ENCODE measurements around the gene PDLIM4. TPM values are rescaled to one million over a fixed set of nuclear protein-coding genes. Genes with fewer than 3 reads are reported as not detected.

Gene PDLIM4
- polyA plus RNA-seq, 2 of the 4 experiments (the other 2 are of a cell fraction) = 0.09 TPM; not detected in 1

DNA sequence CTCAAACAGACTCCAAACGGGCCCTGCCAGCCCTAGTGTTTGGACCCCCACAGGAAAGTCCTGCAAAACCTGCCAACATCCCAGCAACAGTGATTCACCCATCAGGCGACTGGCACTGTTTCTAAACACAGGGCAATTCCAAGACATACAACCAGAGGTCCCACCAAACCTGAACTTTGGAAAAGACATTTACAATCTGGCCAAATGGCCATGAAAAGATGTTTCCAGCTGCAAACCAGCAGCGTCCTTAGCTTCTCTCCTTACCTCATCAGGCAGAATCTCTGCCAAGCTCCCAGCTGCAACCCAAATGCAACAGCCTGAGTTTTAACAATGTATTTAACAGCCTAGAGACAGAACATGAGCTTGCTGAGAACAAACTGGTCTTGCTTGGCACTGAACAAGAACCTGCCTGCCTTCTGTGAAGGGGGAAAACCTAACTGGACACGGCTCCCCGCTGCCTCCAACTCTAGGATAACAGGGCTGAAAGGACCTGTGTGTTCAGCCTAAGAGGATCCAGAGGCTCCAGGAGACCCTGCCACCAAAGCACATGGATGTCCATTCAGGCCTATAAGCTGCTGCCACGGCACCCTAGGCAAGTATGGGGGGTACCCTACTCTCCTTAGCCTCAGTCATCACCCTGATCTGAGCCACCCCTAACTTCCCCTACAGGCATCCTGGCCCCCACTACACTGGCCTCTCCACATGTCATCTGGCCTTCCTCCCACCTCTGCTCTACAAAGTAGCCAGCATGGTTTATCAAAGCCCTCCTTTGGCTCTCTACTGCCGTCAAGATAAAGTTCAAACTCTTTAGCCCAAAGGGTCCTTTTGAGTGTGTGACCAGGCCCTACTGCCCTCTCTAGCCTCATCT is 35.5 kb upstream of the PDLIM4 start (continued):
- no peak for TF ChIP-seq EHMT2 (IDR thresholded peaks at IDR 0.05; ENCODE audit: low read depth)

DNA sequence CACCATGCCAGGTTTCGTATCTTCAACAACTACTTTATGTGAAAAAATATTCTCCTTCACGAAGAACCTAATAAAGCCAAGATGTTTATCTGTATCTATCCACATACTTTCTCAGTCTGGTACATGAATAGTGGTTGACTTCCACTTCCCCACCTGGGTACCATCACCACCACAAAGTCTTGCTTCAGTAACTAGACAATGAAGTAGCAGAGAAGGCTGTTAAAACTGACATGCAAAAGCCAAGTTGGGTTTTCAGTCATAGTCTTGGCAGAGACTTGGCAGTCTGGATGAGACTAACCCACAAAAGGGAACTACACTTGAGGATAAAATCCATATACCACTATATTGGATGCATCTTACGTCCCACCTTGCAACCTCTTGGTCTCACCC is 34.9 kb upstream of the PDLIM4 start:
- FAIRE-seq = no peak
- TF ChIP-seq RCOR1 (IDR thresholded peaks at IDR 0.05; ENCODE audit: low read depth, low read length) = no peak
- TF ChIP-seq ZSCAN20 (CRISPR knock-in tag; IDR thresholded peaks at IDR 0.05) = no peak
- TF ChIP-seq GATA3 (IDR thresholded peaks at IDR 0.05; ENCODE audit: borderline replicate concordance) = no peak
- TF ChIP-seq SREBF2 (IDR thresholded peaks at IDR 0.05) = no peak
- TF ChIP-seq FOXS1 (CRISPR knock-in tag; IDR thresholded peaks at IDR 0.05) = no peak
- no peak for TF ChIP-seq PHF8 (IDR thresholded peaks at IDR 0.05; ENCODE audit: borderline replicate concordance, low read depth)
- no peak for TF ChIP-seq CBX2 (IDR thresholded peaks at IDR 0.05; ENCODE audit: borderline replicate concordance, low read depth)
- TF ChIP-seq, protein P1, sequence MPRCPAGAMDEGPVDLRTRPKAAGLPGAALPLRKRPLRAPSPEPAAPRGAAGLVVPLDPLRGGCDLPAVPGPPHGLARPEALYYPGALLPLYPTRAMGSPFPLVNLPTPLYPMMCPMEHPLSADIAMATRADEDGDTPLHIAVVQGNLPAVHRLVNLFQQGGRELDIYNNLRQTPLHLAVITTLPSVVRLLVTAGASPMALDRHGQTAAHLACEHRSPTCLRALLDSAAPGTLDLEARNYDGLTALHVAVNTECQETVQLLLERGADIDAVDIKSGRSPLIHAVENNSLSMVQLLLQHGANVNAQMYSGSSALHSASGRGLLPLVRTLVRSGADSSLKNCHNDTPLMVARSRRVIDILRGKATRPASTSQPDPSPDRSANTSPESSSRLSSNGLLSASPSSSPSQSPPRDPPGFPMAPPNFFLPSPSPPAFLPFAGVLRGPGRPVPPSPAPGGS (IDR thresholded peaks at IDR 0.05) = no peak
- TF ChIP-seq, protein P2, sequence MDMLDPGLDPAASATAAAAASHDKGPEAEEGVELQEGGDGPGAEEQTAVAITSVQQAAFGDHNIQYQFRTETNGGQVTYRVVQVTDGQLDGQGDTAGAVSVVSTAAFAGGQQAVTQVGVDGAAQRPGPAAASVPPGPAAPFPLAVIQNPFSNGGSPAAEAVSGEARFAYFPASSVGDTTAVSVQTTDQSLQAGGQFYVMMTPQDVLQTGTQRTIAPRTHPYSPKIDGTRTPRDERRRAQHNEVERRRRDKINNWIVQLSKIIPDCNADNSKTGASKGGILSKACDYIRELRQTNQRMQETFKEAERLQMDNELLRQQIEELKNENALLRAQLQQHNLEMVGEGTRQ (IDR thresholded peaks at IDR 0.05) = no peak
- no peak for TF ChIP-seq EP300 (IDR thresholded peaks at IDR 0.05)
- TF ChIP-seq, protein P3, sequence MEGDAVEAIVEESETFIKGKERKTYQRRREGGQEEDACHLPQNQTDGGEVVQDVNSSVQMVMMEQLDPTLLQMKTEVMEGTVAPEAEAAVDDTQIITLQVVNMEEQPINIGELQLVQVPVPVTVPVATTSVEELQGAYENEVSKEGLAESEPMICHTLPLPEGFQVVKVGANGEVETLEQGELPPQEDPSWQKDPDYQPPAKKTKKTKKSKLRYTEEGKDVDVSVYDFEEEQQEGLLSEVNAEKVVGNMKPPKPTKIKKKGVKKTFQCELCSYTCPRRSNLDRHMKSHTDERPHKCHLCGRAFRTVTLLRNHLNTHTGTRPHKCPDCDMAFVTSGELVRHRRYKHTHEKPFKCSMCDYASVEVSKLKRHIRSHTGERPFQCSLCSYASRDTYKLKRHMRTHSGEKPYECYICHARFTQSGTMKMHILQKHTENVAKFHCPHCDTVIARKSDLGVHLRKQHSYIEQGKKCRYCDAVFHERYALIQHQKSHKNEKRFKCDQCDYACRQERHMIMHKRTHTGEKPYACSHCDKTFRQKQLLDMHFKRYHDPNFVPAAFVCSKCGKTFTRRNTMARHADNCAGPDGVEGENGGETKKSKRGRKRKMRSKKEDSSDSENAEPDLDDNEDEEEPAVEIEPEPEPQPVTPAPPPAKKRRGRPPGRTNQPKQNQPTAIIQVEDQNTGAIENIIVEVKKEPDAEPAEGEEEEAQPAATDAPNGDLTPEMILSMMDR (IDR thresholded peaks at IDR 0.05) = no peak
- no peak for TF ChIP-seq HDAC2 (IDR thresholded peaks at IDR 0.05)
- TF ChIP-seq RAD21 (conservative IDR thresholded peaks at IDR 0.05 in 1 of 2, IDR thresholded peaks at IDR 0.05 in 1 of 2) = no peak
- TF ChIP-seq RFX5 (IDR thresholded peaks at IDR 0.05) = no peak
- no peak for TF ChIP-seq ZFP36 (IDR thresholded peaks at IDR 0.05; ENCODE audit: borderline replicate concordance, partially characterized antibody)
- no peak for TF ChIP-seq RARB (CRISPR knock-in tag; IDR thresholded peaks at IDR 0.05)
- no peak for TF ChIP-seq KDM1A (IDR thresholded peaks at IDR 0.05; ENCODE audit: low read depth)
- DNase-seq (ENCODE audit: low read depth in 1 of 2, low spot score in 1 of 2) = no peak
- Histone ChIP-seq H3K4me2 (no peak overlapping the region), H3K4me3 (no peak overlapping the region), H3K27ac (no peak overlapping the region), H3K9me3 (no peaks in the 10 kb centered on the region), H3K4me1 (peaks cover 18% of the 10 kb centered on the region; the same call in 2 of the 3 replicates)
- WGBS (ENCODE audit: missing lambda C conversion rate) = 91% methylated on average over 3 of the region's 3 CpGs
- ATAC-seq = no peak
- POLR2A ChIA-PET = no interaction called here
- CTCF ChIA-PET = interaction anchor here (1.4 to 7.0 kb wide), 2 partner anchors 15 to 157 kb away, joined by 5 to 39 read pairs; no protein-coding TSS in a partner anchor

DNA sequence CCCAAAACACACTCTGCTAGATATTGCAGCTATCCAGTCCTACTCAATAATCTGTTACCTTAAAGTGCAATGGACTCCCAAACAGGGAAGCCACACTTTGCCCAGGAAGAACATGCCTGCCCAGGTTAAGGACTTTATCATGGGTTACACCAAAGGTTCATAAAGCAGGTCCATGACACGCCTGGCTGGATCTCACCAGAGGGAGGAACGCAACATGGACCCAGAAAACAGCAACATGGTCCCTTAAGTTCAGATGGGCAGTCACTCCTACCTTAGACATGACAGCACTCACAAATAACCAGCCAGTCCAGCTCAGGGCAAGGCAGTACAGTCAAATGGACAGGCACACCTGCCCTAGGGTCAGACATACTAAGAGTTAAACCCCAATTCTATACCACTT is 33.6 kb upstream of the PDLIM4 start:
- CTCF ChIA-PET = interaction anchor here (0.6 to 7.0 kb wide), 5 partner anchors 14 to 303 kb away, joined by 3 to 39 read pairs (median 3); no protein-coding TSS in a partner anchor

More for the DNA sequence above, 33.6 kb upstream of the PDLIM4 start:
- POLR2A ChIA-PET = no interaction called here
- H3K9me3 ChIP-seq = no peaks in the 10 kb centered on the region
- no peak overlapping the region for H3K4me3 ChIP-seq
- no peak overlapping the region for H3K4me2 ChIP-seq
- no peak for TF ChIP-seq JUN (IDR thresholded peaks at IDR 0.05)
- no peak for TF ChIP-seq CBX8 (IDR thresholded peaks at IDR 0.05)
- no peak for ATAC-seq
- no peak for FAIRE-seq
- H3K27ac ChIP-seq = no peak overlapping the region
- WGBS (ENCODE audit: missing lambda C conversion rate) = 89% methylated on average over 2 of the region's 2 CpGs
- peaks cover 21% of the 10 kb centered on the region; the same call in 2 of the 3 replicates for H3K4me1 ChIP-seq
- DNase-seq (ENCODE audit: low read depth in 1 of 2, low spot score in 1 of 2) = no peak

All from A549 (cell line).